Activated CD4-positive, alpha-beta T cell treated with anti-CD3 and anti-CD28 coated beads, Interleukin-2, amount 10 ng/mL, durations not matched to agents 7 days and 5 days (primary cell): ENCODE data around the gene GCNT3. TPM values are rescaled to one million over a fixed set of nuclear protein-coding genes. Genes with fewer than 3 reads are reported as not detected.

Experiments used
- CTCF ChIA-PET: fragments of 350-600 bp; sonication (Branson Sonifier 250); formaldehyde crosslinking; loops from one replicate; lab custom pipeline; 2021; ENCODE audit warnings: antibody characterized with exemption; lab: Charles Lee
- POLR2A ChIA-PET: fragments of 350-600 bp; sonication (Branson Sonifier 250); formaldehyde crosslinking; loops from one replicate; lab custom pipeline; 2021; ENCODE audit warnings: antibody characterized with exemption; lab: Charles Lee
- DNase-seq: peaks from one replicate; pipeline ENCODE4 v3.0.0-alpha.2; 2020
- H3K27ac Mint-ChIP-seq: one replicate; pipeline ENCODE4 v1.8.0; 2021; ENCODE audit warnings: mild to moderate bottlenecking, moderate library complexity, mixed read lengths
- H3K27me3 Mint-ChIP-seq: one replicate; pipeline ENCODE4 v1.8.0; 2021; ENCODE audit warnings: mixed read lengths
- H3K36me3 Mint-ChIP-seq: one replicate; pipeline ENCODE4 v1.8.0; 2021; ENCODE audit warnings: low read depth, mixed read lengths
- H3K4me1 Mint-ChIP-seq: one replicate; pipeline ENCODE4 v1.8.0; 2021; ENCODE audit warnings: mixed read lengths
- H3K4me3 Mint-ChIP-seq: one replicate; pipeline ENCODE4 v1.8.0; 2021; ENCODE audit warnings: mild to moderate bottlenecking, moderate library complexity, mixed read lengths
- H3K9me3 Mint-ChIP-seq: one replicate; pipeline ENCODE4 v1.8.0; 2021; ENCODE audit warnings: mixed read lengths
- total RNA-seq, 2 experiments: library from RNA; stranded (reverse); gene quantifications; one replicate each; pipeline ENCODE4 v1.2.3, GENCODE V29; 2021

The GCNT3 gene
- total RNA-seq, 2 experiments from 2014 or later: not detected

- POLR2A ChIA-PET: no interaction called here
Observed at GRCh38 chr15:59594991-59595390, 16.6 kb upstream of the GCNT3 start.

GRCh38 chr15:59595434-59595915 lies 16.1 kb upstream of the GCNT3 start:
- Mint-ChIP-seq H3K4me3 (no peak overlapping the region), H3K27ac (no peak overlapping the region), H3K36me3 (no peaks in the 10 kb centered on the region), H3K27me3 (peaks cover 6% of the 10 kb centered on the region), H3K4me1 (peaks cover 11% of the 10 kb centered on the region), H3K9me3 (no peaks in the 10 kb centered on the region)
- ChIA-PET CTCF (interaction anchor here (0.7 to 1.2 kb wide), 3 partner anchors 16 to 112 kb away, joined by 3 to 4 read pairs (median 3); partner anchors contain the start of gene GCNT3), POLR2A (interaction anchor here (0.6 kb wide), 1 partner anchor 75 kb away, joined by 3 read pairs; no protein-coding TSS in a partner anchor)
- no peak for DNase-seq

More at GRCh38 chr15:59594991-59595390, 16.6 kb upstream of the GCNT3 start:
- CTCF ChIA-PET: interaction anchor here (0.7 to 1.2 kb wide), 2 partner anchors 17 to 27 kb away, joined by 3 to 4 read pairs; partner anchors contain the start of gene GCNT3
- no peak overlapping the region for H3K27ac Mint-ChIP-seq
- no peak for DNase-seq
- no peaks in the 10 kb centered on the region for H3K9me3 Mint-ChIP-seq
- no peaks in the 10 kb centered on the region for H3K36me3 Mint-ChIP-seq
- H3K4me1 Mint-ChIP-seq: peaks cover 14% of the 10 kb centered on the region
- no peak overlapping the region for H3K4me3 Mint-ChIP-seq
- peaks cover 6% of the 10 kb centered on the region for H3K27me3 Mint-ChIP-seq

- H3K27me3 Mint-ChIP-seq: peaks cover 10% of the 10 kb centered on the region
- ChIA-PET POLR2A (no interaction called here), CTCF (interaction anchor here (0.6 to 0.7 kb wide), 2 partner anchors 10 to 1215 kb away, joined by 3 to 4 read pairs; no protein-coding TSS in a partner anchor)
- no peak overlapping the region for H3K27ac Mint-ChIP-seq
- H3K36me3 Mint-ChIP-seq: no peaks in the 10 kb centered on the region
- H3K4me3 Mint-ChIP-seq: no peak overlapping the region
- DNase-seq: no peak
- H3K4me1 Mint-ChIP-seq: peaks cover 2% of the 10 kb centered on the region
- H3K9me3 Mint-ChIP-seq: peaks cover 6% of the 10 kb centered on the region
Observed at GRCh38 chr15:59596640-59597039, 14.9 kb upstream of the GCNT3 start.

GRCh38 chr15:59598461-59598860 lies 13.1 kb upstream of the GCNT3 start:
- Mint-ChIP-seq H3K27ac (no peak overlapping the region), H3K4me1 (no peaks in the 10 kb centered on the region), H3K9me3 (peaks cover 11% of the 10 kb centered on the region), H3K27me3 (peaks cover 13% of the 10 kb centered on the region), H3K36me3 (no peaks in the 10 kb centered on the region), H3K4me3 (no peak overlapping the region)
- no peak for DNase-seq
- POLR2A ChIA-PET: no interaction called here
- CTCF ChIA-PET: interaction anchor here (1.7 kb wide), 1 partner anchor 21 kb away, joined by 3 read pairs; no protein-coding TSS in a partner anchor

GRCh38 chr15:59605994-59606393 lies 5.6 kb upstream of the GCNT3 start:
- Mint-ChIP-seq H3K36me3 (no peaks in the 10 kb centered on the region), H3K4me3 (no peak overlapping the region), H3K27me3 (peaks cover 24% of the 10 kb centered on the region), H3K9me3 (peaks cover 23% of the 10 kb centered on the region), H3K4me1 (no peaks in the 10 kb centered on the region), H3K27ac (no peak overlapping the region)
- no peak for DNase-seq
- ChIA-PET CTCF (interaction anchor here (1.0 kb wide), 1 partner anchor 90 kb away, joined by 5 read pairs; no protein-coding TSS in a partner anchor), POLR2A (no interaction called here)

GRCh38 chr15:59609730-59610712 lies 1.6 kb upstream of the GCNT3 start:
- peaks cover 6% of the 10 kb centered on the region for H3K4me1 Mint-ChIP-seq
- H3K27ac Mint-ChIP-seq: no peak overlapping the region
- ChIA-PET CTCF (no interaction called here), POLR2A (no interaction called here)
- DNase-seq: no peak
- H3K36me3 Mint-ChIP-seq: peaks cover 3% of the 10 kb centered on the region
- peaks cover 27% of the 10 kb centered on the region for H3K27me3 Mint-ChIP-seq
- H3K9me3 Mint-ChIP-seq: peaks cover 21% of the 10 kb centered on the region
- no peak overlapping the region for H3K4me3 Mint-ChIP-seq

GRCh38 chr15:59614153-59614552 lies 2.6 kb downstream of the GCNT3 start:
- H3K36me3 Mint-ChIP-seq: peaks cover 3% of the 10 kb centered on the region
- H3K4me1 Mint-ChIP-seq: peaks cover 14% of the 10 kb centered on the region
- no peak for DNase-seq
- no peak overlapping the region for H3K27ac Mint-ChIP-seq
- H3K9me3 Mint-ChIP-seq: peaks cover 19% of the 10 kb centered on the region
- H3K27me3 Mint-ChIP-seq: peaks cover 36% of the 10 kb centered on the region
- H3K4me3 Mint-ChIP-seq: no peak overlapping the region
- ChIA-PET CTCF (interaction anchor here (1.5 to 2.0 kb wide), 2 partner anchors 21 to 39 kb away, joined by 3 to 5 read pairs; no protein-coding TSS in a partner anchor), POLR2A (no interaction called here)

- Mint-ChIP-seq H3K27ac (no peak overlapping the region), H3K27me3 (peaks cover 39% of the 10 kb centered on the region), H3K36me3 (peaks cover 3% of the 10 kb centered on the region), H3K9me3 (peaks cover 15% of the 10 kb centered on the region), H3K4me1 (peaks cover 14% of the 10 kb centered on the region), H3K4me3 (no peak overlapping the region)
- no peak for DNase-seq
- CTCF ChIA-PET: interaction anchor here (1.4 to 1.5 kb wide), 2 partner anchors 22 to 83 kb away, joined by 3 to 6 read pairs; no protein-coding TSS in a partner anchor
- POLR2A ChIA-PET: no interaction called here
Observed at GRCh38 chr15:59615661-59616060, 4.1 kb downstream of the GCNT3 start.

GRCh38 chr15:59616379-59616778 lies 4.8 kb downstream of the GCNT3 start:
- no peak overlapping the region for H3K27ac Mint-ChIP-seq
- peaks cover 12% of the 10 kb centered on the region for H3K4me1 Mint-ChIP-seq
- peaks cover 3% of the 10 kb centered on the region for H3K36me3 Mint-ChIP-seq
- peaks cover 37% of the 10 kb centered on the region for H3K27me3 Mint-ChIP-seq
- peaks cover 11% of the 10 kb centered on the region for H3K9me3 Mint-ChIP-seq
- no peak overlapping the region for H3K4me3 Mint-ChIP-seq
- ChIA-PET POLR2A (no interaction called here), CTCF (interaction anchor here (1.4 kb wide), 1 partner anchor 84 kb away, joined by 6 read pairs; no protein-coding TSS in a partner anchor)
- no peak for DNase-seq

- H3K4me1 Mint-ChIP-seq: peaks cover 12% of the 10 kb centered on the region
- no peak overlapping the region for H3K4me3 Mint-ChIP-seq
- POLR2A ChIA-PET: no interaction called here
- H3K36me3 Mint-ChIP-seq: peaks cover 3% of the 10 kb centered on the region
- peaks cover 25% of the 10 kb centered on the region for H3K27me3 Mint-ChIP-seq
- DNase-seq: no peak
- H3K27ac Mint-ChIP-seq: no peak overlapping the region
- peaks cover 8% of the 10 kb centered on the region for H3K9me3 Mint-ChIP-seq
- CTCF ChIA-PET: no interaction called here
Observed at GRCh38 chr15:59618406-59618805, 6.8 kb downstream of the GCNT3 start.

GRCh38 chr15:59622289-59622688 lies 10.7 kb downstream of the GCNT3 start:
- DNase-seq: peak; percentile 54
- H3K9me3 Mint-ChIP-seq: no peaks in the 10 kb centered on the region

GRCh38 chr15:59632714-59633113 lies 21.1 kb downstream of the GCNT3 start:
- no peak for DNase-seq
- Mint-ChIP-seq H3K36me3 (peaks cover 10% of the 10 kb centered on the region), H3K9me3 (no peaks in the 10 kb centered on the region), H3K4me3 (no peak overlapping the region), H3K4me1 (no peaks in the 10 kb centered on the region), H3K27me3 (peaks cover 6% of the 10 kb centered on the region), H3K27ac (no peak overlapping the region)
- CTCF ChIA-PET: interaction anchor here (2.1 kb wide), 1 partner anchor 100 kb away, joined by 4 read pairs; no protein-coding TSS in a partner anchor
- POLR2A ChIA-PET: no interaction called here

More at GRCh38 chr15:59622289-59622688, 10.7 kb downstream of the GCNT3 start:
- no peak overlapping the region for H3K4me3 Mint-ChIP-seq
- peaks cover 17% of the 10 kb centered on the region for H3K27me3 Mint-ChIP-seq
- POLR2A ChIA-PET: no interaction called here
- CTCF ChIA-PET: no interaction called here
- no peak overlapping the region for H3K27ac Mint-ChIP-seq
- H3K4me1 Mint-ChIP-seq: no peaks in the 10 kb centered on the region
- H3K36me3 Mint-ChIP-seq: no peaks in the 10 kb centered on the region
